Panc1 (cell line): ENCODE data around the gene GGCX.

ENCODE experiments used
- POLR2AphosphoS5 ChIP-seq: IDR thresholded peaks from 2 replicates; pipeline ENCODE4 v1.6.1; 2012; ENCODE audit warnings: mild to moderate bottlenecking, low read depth, low read length, moderate library complexity
- SIN3A ChIP-seq: IDR thresholded peaks from 2 replicates; pipeline ENCODE4 v1.6.1; 2012; ENCODE audit warnings: low read depth, mild to moderate bottlenecking, low read length, moderate library complexity, borderline replicate concordance; ENCODE audit not compliant: insufficient read depth
- TF ChIP-seq, protein P1 (sequence below): fragments of 450-650 bp; IDR thresholded peaks from 2 replicates; pipeline ENCODE4 v1.5.1; 2017; ENCODE audit warnings: mild to moderate bottlenecking
- TF ChIP-seq, protein P2 (sequence below), 2 experiments: IDR thresholded peaks; 2 replicates each; pipeline ENCODE4 v1.6.1; 2011 to 2012; ENCODE audit warnings: low read depth in 2 of 2, control low read depth in 1 of 2, low read length in 1 of 2, mild to moderate bottlenecking in 1 of 2, moderate library complexity in 1 of 2; ENCODE audit not compliant: insufficient read depth in 1 of 2

DNA sequence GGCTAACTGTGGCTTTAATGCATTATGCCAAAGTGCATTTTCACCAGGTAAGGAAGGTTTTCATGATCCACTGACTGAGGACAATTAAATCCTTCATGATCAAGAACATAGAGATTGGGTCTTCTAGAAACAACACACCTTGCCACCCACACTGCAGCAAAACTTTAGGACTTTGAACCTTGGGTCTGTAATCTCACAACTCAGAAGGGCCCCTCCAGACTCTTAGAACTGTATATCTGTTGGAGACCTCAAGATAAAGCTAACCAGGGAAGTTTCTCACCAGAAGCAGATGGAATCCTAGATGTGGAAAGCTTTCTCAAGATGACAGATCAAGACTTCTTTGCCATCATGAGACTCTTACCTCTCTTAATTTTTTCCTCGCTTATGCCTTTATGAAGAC lies 64.9 kb downstream of the GGCX start:
- no peak for TF ChIP-seq POLR2AphosphoS5
- TF ChIP-seq, protein P1, sequence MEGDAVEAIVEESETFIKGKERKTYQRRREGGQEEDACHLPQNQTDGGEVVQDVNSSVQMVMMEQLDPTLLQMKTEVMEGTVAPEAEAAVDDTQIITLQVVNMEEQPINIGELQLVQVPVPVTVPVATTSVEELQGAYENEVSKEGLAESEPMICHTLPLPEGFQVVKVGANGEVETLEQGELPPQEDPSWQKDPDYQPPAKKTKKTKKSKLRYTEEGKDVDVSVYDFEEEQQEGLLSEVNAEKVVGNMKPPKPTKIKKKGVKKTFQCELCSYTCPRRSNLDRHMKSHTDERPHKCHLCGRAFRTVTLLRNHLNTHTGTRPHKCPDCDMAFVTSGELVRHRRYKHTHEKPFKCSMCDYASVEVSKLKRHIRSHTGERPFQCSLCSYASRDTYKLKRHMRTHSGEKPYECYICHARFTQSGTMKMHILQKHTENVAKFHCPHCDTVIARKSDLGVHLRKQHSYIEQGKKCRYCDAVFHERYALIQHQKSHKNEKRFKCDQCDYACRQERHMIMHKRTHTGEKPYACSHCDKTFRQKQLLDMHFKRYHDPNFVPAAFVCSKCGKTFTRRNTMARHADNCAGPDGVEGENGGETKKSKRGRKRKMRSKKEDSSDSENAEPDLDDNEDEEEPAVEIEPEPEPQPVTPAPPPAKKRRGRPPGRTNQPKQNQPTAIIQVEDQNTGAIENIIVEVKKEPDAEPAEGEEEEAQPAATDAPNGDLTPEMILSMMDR = no peak
- no peak for TF ChIP-seq SIN3A
- TF ChIP-seq, protein P2, sequence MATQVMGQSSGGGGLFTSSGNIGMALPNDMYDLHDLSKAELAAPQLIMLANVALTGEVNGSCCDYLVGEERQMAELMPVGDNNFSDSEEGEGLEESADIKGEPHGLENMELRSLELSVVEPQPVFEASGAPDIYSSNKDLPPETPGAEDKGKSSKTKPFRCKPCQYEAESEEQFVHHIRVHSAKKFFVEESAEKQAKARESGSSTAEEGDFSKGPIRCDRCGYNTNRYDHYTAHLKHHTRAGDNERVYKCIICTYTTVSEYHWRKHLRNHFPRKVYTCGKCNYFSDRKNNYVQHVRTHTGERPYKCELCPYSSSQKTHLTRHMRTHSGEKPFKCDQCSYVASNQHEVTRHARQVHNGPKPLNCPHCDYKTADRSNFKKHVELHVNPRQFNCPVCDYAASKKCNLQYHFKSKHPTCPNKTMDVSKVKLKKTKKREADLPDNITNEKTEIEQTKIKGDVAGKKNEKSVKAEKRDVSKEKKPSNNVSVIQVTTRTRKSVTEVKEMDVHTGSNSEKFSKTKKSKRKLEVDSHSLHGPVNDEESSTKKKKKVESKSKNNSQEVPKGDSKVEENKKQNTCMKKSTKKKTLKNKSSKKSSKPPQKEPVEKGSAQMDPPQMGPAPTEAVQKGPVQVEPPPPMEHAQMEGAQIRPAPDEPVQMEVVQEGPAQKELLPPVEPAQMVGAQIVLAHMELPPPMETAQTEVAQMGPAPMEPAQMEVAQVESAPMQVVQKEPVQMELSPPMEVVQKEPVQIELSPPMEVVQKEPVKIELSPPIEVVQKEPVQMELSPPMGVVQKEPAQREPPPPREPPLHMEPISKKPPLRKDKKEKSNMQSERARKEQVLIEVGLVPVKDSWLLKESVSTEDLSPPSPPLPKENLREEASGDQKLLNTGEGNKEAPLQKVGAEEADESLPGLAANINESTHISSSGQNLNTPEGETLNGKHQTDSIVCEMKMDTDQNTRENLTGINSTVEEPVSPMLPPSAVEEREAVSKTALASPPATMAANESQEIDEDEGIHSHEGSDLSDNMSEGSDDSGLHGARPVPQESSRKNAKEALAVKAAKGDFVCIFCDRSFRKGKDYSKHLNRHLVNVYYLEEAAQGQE (IDR thresholded peaks at IDR 0.05; ENCODE audit: insufficient read depth in 1 of 2, low read depth in 2 of 2, low read length in 1 of 2) = no peak
